ENCODE data around the gene TRIM41.

DNA sequence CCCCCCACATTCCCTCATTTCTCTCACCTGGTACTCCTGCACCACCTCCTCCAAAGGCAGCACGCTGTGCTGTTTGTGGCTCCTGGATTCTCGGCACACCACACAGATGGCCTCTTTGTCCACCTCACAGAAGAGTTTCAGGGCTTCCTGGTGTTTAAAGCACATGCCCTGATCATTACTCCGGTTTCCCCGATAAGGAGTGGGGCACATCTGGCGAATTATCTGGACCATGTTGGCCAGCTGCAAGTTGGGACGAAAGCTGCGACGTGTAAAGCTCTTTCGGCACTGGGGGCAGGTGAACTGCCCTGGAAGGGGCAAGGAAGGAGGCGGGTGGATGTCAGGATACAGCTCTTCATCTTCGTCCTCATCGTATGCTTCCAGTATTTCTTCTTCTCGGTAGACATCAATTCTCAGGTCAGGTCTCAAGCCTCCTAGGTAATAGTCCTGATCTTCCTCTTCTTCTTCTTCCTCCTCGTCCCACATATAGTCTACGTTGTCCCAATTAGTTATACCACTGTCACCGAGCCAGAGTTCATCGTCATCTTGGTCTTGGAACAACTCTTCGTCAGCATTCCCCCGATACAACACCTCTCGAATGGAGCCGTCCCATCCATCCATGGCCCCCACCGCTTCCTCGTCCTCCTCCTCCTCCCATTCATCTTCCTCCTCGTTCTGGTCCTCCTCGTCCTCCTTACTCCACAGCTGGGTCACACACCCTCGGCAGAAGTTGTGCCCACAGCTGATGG is 37.1 kb downstream of the TRIM41 start:
- no peak for TF ChIP-seq POLR2AphosphoS5 (IDR thresholded peaks at IDR 0.05; ENCODE audit: low read depth, low read length)
- TF ChIP-seq CREM (IDR thresholded peaks at IDR 0.05) = no peak
- TF ChIP-seq CREM (CRISPR knock-in tag; IDR thresholded peaks at IDR 0.05) = no peak
- TF ChIP-seq, protein P1, sequence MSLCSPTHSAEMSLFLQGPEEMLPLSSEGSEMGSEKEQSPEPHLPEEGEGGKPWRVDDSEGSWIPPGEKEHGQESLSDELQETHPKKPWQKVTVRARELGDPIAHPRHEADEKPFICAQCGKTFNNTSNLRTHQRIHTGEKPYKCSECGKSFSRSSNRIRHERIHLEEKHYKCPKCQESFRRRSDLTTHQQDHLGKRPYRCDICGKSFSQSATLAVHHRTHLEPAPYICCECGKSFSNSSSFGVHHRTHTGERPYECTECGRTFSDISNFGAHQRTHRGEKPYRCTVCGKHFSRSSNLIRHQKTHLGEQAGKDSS (CRISPR knock-in tag; IDR thresholded peaks at IDR 0.05; ENCODE audit: borderline replicate concordance, low read depth) = no peak
- TF ChIP-seq, protein P2, sequence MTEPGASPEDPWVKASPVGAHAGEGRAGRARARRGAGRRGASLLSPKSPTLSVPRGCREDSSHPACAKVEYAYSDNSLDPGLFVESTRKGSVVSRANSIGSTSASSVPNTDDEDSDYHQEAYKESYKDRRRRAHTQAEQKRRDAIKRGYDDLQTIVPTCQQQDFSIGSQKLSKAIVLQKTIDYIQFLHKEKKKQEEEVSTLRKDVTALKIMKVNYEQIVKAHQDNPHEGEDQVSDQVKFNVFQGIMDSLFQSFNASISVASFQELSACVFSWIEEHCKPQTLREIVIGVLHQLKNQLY (CRISPR knock-in tag; IDR thresholded peaks at IDR 0.05) = no peak
- TF ChIP-seq RORA (CRISPR knock-in tag; IDR thresholded peaks at IDR 0.05) = no peak
- TF ChIP-seq HMGXB4 (CRISPR knock-in tag; IDR thresholded peaks at IDR 0.05; ENCODE audit: borderline replicate concordance in 1 of 2, low read depth in 1 of 2) = no peak
- TF ChIP-seq CTCF (CRISPR knock-in tag; IDR thresholded peaks at IDR 0.05) = no peak
- no peak for TF ChIP-seq PATZ1 (CRISPR knock-in tag; IDR thresholded peaks at IDR 0.05)
- TF ChIP-seq MED1 (CRISPR knock-in tag; IDR thresholded peaks at IDR 0.05) = no peak
